ENCODE data around the gene PAX3.

DNA sequence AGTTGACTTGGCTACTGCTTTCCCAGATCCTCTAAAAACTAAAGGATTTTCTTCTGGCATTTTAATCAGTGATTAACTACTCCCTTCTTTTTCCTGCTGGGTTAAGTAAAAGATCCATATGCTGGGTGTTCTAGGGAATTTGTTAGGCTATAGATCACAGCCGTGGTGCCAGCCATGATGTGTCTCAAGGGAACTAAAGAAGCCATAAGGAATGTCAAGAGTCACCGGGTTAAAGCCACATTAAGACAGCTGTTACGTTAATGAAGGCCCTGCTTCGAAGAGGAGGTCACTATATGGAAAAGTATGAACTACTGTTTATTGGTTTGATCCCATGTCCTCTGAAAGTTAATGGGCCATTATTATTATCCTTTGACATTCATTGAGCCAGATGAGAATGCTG is 70.7 kb downstream of the PAX3 start:
- TF ChIP-seq, protein P1, sequence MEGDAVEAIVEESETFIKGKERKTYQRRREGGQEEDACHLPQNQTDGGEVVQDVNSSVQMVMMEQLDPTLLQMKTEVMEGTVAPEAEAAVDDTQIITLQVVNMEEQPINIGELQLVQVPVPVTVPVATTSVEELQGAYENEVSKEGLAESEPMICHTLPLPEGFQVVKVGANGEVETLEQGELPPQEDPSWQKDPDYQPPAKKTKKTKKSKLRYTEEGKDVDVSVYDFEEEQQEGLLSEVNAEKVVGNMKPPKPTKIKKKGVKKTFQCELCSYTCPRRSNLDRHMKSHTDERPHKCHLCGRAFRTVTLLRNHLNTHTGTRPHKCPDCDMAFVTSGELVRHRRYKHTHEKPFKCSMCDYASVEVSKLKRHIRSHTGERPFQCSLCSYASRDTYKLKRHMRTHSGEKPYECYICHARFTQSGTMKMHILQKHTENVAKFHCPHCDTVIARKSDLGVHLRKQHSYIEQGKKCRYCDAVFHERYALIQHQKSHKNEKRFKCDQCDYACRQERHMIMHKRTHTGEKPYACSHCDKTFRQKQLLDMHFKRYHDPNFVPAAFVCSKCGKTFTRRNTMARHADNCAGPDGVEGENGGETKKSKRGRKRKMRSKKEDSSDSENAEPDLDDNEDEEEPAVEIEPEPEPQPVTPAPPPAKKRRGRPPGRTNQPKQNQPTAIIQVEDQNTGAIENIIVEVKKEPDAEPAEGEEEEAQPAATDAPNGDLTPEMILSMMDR (IDR thresholded peaks at IDR 0.05 in 2 of 3, conservative IDR thresholded peaks at IDR 0.05 in 1 of 3; ENCODE audit: borderline replicate concordance in 1 of 3, insufficient read depth in 1 of 3, low read depth in 2 of 3, low read length in 2 of 3) = no peak
- no peak for TF ChIP-seq ELF1 (IDR thresholded peaks at IDR 0.05; ENCODE audit: borderline replicate concordance, low read depth)
- no peak for TF ChIP-seq POLR2A (IDR thresholded peaks at IDR 0.05; ENCODE audit: borderline replicate concordance, extremely low read depth, insufficient read depth, insufficient read length)
